ENCODE results near the gene CTCFL. TPM values are rescaled to one million over a fixed set of nuclear protein-coding genes. Genes with fewer than 3 reads are reported as not detected.

CTCFL gene
- total RNA-seq, 1 donor = not detected

GRCh38 chr20:57526885-57527460 lies 2.0 kb upstream of the CTCFL start:
- no peak for DNase-seq (ENCODE audit: low read depth)
- H3K4me3 ChIP-seq (ENCODE audit: low read depth, low read length) = no peak overlapping the region
- TF ChIP-seq, protein P1, sequence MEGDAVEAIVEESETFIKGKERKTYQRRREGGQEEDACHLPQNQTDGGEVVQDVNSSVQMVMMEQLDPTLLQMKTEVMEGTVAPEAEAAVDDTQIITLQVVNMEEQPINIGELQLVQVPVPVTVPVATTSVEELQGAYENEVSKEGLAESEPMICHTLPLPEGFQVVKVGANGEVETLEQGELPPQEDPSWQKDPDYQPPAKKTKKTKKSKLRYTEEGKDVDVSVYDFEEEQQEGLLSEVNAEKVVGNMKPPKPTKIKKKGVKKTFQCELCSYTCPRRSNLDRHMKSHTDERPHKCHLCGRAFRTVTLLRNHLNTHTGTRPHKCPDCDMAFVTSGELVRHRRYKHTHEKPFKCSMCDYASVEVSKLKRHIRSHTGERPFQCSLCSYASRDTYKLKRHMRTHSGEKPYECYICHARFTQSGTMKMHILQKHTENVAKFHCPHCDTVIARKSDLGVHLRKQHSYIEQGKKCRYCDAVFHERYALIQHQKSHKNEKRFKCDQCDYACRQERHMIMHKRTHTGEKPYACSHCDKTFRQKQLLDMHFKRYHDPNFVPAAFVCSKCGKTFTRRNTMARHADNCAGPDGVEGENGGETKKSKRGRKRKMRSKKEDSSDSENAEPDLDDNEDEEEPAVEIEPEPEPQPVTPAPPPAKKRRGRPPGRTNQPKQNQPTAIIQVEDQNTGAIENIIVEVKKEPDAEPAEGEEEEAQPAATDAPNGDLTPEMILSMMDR (IDR thresholded peaks at IDR 0.05; ENCODE audit: insufficient read depth, low read depth, low read length) = no peak

- H3K4me3 ChIP-seq (ENCODE audit: low read depth, low read length) = no peak overlapping the region
- TF ChIP-seq, protein P1 (IDR thresholded peaks at IDR 0.05; ENCODE audit: insufficient read depth, low read depth, low read length) = no peak
- DNase-seq (ENCODE audit: low read depth) = no peak
Measured at GRCh38 chr20:57526087-57526884, 1.3 kb upstream of the CTCFL start.

- no peak overlapping the region for H3K4me3 ChIP-seq (ENCODE audit: low read depth, low read length)
- no peak for DNase-seq (ENCODE audit: low read depth)
- TF ChIP-seq, protein P1 (IDR thresholded peaks at IDR 0.05; ENCODE audit: insufficient read depth, low read depth, low read length) = no peak
Measured at GRCh38 chr20:57525328-57526086, 567 bp upstream of the CTCFL start.

GRCh38 chr20:57523782-57524181 lies 1.2 kb downstream of the CTCFL start:
- TF ChIP-seq, protein P1 (IDR thresholded peaks at IDR 0.05; ENCODE audit: insufficient read depth, low read depth, low read length) = no peak
- DNase-seq (ENCODE audit: low read depth) = no peak
- no peak overlapping the region for H3K4me3 ChIP-seq (ENCODE audit: low read depth, low read length)

DNA sequence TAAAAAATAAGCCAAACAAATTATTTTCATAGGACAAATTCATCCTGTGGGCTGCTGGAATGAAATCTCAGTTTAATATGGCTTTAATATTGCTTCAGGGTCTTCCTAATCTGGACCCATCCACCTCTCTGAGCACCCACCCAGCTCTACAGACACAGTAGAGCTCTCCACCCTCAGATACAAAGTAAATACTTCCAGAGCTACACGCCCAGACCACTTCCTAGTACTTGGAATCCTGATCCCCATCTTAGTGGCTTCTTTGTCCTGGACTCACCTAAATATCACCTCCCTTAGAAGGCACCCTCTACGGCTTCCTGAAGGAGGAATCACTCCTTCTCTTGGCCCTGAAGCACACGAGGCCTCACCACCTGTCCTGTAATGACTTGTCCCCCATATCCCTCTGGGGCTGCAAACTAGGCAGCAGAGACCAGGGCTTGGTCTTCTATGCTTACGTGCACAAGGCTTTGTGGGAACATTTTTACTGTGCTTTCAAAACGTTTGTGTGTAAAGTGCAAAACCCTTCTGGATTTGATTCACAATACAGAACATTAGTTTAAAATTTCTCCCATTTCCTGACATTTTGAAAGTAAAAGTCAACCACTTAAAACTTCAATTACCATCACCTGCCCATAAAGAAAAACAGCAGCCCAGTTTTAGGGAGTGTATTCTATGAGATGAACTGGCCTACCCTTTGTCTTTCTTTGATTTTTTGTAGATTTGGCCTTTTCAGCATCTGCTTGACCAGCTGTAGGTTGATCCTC lies 2.4 kb downstream of the CTCFL start:
- TF ChIP-seq, protein P1 (IDR thresholded peaks at IDR 0.05; ENCODE audit: insufficient read depth, low read depth, low read length) = no peak
- no peak overlapping the region for H3K4me3 ChIP-seq (ENCODE audit: low read depth, low read length)
- DNase-seq (ENCODE audit: low read depth) = no peak

DNA sequence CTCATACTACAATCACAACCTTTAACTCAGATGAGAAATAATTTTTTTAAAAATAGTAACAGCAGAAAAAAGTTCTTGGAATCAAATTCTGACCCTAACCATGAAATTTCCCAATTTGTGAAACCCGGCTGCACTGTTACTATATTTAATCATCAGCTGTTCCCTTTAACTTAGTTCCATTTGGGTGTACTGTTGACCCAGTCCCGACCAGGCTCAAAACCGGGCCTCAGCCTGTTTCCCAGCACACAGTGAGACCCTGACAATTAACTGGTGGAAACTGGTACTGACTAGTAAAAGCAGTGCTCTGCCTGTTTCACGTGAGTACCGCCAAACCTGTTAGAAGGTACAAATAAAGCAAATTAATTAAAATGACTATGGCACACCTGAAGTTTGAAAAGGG lies 7.0 kb downstream of the CTCFL start:
- H3K4me3 ChIP-seq (ENCODE audit: low read depth, low read length) = no peak overlapping the region
- TF ChIP-seq, protein P1 (IDR thresholded peaks at IDR 0.05; ENCODE audit: insufficient read depth, low read depth, low read length) = no peak
- no peak for DNase-seq (ENCODE audit: low read depth)
